ENCODE measurements around the gene FMNL3.

FMNL3 gene

GRCh38 chr12:49674318-49674981, 32.8 kb downstream of the FMNL3 start:
- no peak for DNase-seq

DNA sequence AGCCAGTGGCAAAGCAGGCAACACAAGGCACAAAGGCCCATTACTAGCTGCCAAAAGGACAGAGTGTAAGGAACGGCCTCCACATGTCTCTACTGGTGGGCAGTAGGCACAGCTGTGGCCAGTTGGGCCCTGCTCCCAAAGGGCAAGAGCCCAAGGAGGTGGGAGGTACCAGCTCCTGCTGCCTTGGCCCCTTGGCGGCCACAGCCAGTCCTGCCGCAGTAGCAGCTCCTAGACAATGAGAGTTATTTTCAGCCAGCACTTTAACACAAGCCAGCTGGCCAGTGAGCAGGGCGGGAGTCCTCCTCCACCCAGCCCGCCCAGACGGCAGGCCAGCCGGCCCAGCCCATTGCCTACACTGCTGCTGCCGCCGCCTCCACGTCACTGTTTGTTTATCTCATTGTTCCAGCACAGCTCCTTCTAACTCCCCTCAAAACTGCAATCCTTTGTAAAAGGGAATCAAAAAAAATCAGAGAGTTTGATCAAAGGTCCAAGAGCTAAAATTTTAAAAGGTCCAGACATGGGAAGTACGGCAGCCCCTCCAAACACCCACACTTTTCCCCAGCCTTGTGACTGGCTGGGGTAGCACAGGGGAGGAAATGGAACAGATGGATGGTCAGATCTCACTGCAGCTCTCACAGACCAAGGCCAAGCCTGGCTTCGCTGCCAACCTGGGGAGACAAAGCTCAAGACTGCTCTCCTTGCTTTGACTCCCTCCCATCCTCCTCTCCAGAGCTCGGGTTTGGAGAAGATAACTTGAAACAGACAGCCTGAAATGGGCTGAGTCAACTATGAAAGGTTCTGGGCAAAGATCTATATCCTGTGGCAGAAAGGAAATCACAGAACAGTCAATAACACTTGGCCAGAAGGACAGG, 33.5 kb downstream of the FMNL3 start:
- peak; percentile 78 for DNase-seq

DNA sequence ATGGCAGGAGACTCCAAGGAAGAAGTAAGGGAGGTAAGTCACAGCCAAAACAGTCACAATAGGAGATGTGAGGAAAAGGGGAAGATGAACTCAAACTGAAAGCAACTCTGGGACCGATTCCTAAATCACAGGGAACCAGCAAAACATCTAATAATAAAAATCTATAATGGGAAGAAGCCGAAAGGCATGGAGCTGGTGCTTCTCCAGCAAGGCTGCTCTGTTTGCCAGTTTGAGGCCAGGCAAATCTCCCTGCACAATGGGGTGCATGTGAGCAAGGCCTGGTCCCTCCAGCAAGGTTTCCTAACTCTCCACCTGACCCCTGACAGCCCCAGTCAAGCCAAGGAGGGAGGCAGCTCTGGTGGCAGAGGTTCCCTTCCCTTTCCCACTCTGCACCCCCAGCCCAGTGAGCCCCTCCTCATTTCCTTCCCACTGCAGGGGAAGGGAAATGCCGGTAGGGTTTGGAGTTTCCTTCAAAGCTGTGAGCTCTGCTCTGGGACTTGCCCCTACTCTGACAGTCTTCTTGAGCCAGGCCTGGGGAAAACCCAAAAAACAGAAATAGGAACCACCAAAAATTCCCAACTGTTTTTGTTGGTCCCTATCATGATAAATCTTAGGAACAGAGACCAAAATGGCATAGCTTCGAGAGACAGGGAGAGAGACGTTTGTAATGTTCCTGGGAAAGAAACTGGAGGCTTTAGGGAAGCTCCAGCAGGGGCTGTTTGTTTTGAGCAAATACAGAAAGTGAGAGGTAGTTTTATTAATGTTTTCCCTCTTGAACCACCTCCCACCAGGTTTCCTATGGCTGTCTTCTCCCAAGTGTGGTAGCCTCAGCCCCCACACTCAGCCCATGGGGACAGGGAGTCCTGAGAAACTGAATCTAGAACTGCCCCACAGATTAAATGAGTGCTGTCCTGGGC, 34.6 kb downstream of the FMNL3 start:
- no peak for DNase-seq

- no peak for DNase-seq
These were observed 36.0 kb downstream of the FMNL3 start for GRCh38 chr12:49671031-49671765.

DNA sequence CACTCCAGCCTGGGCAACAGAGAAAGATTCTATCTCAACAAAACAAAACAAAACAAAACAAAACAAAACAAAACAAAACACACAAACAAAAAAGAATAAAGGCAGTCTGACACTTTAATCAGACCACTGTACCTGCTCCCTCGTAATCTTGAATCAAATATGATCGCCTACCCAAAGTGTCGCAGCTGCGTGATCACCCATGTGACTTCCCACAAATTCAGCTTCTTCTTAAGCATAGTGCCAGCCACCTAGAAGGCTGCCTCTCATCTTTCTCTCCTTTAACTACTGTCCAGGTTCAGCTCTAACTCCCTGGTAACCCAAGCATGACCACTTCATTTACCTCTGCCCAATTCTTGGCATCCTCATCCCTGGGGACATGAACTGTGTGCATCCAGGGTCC, 37.4 kb downstream of the FMNL3 start:
- DNase-seq, result no peak

DNA sequence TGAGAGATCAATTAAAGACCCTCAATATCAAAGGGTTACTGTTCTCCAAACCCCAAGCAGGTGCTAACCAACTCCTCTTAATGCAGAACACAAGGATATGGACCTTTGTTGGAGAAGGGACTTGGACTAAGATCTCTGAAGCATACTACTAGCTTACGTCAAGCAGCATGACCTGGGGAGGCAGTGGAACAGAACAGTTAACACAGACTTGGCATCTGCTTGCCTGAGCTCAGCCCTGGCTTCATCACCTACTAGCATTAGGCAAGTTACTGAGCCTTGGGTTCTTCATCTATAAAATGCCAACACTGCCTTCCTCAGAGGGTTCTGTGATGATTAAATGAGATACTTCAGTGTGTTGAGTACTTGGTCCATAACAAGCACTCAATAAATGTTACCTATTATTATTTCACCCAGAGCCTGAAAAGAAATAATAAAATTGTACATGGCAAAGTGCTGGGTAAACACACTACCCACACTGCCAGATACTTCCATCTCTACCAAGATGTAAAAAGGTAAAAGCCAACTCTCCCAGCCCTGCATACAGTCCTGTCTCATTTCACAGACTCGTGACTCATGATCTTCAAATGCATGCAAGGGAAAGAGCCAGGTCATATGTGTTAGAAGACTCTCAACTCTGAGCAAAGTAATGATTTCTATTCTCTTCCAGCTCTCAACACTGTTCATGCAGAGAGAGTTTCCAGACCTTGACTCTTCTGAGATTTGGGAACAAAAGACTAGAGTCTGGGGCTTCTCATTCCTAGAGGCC, 39.7 kb downstream of the FMNL3 start:
- DNase-seq, result no peak

- no peak for DNase-seq
These were observed 41.0 kb downstream of the FMNL3 start for GRCh38 chr12:49666176-49666575.

GRCh38 chr12:49665384-49665783, 41.8 kb downstream of the FMNL3 start:
- DNase-seq, result no peak

DNA sequence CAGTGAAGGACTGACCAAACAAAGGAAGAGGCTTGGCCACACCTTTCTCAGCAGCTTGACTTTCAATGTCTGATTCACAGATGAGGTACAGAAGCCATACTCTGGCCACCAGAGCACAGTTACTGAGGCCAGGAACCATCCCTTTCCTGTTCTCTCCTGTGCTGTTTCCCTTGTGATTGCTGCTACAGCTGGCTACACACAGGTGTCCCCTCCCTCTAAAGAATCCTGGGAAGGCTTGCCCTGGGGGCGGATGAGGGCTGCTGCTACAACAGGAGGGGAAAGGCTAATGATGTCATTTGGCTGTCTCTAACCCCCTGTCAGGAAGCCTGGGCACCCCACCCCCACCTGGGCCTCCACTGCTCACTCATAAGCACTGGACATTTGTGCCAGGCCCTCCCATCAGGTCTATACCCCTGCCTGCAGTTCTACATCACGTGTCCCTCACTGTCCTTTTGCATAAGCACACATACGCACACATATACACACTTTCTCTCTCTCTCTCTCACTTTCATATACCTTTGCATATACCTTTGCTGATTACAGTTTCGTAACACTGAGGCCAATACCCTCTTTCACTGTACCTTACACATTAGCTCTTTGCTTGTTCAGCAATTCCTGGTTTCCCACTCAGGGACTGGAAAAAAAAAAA, 42.5 kb downstream of the FMNL3 start:
- no peak for DNase-seq

GRCh38 chr12:49664167-49664566, 43.0 kb downstream of the FMNL3 start:
- DNase-seq, result no peak

DNA sequence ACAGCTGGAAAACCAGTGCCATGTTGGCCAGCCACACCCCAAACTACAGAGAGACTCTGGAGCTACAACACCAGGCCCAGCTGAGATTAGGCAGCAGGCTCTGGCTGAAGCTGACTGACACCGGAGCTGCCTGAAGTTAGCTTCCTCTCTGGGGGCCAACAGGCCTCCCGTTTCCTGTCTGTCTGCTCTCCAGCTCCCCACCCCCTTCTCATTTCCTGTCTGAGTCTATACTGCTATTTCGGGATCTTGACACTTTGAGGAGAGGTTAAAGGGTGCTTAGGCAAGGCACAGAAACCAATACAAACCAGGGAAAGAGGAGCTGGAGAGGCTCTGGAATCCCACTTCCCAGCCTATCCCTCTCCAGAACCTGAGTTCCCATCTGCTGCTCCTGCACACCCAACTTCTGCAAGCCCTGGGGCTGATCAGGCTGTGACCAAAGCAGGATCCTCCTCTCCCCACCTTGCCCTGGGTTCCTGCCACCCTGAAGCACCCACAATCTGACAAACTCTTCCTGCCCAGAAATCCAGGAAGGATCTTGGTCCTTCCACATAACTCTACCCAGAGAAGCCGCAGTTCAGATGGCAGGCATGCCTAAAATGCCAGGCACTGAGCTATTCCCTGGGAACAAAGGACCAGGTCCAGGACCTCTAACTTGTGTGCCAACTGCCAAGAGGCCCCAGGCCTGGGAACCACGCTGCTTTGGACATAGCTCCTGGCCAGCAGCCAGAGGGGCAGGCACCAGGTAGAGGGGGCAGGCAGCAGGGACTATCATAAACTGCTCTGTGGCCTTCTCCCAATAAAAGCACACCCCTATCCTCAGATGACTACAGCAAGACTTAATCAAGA, 44.0 kb downstream of the FMNL3 start:
- DNase-seq, result no peak

GRCh38 chr12:49661746-49662145, 45.5 kb downstream of the FMNL3 start:
- no peak for DNase-seq

GRCh38 chr12:49661191-49661590, 46.0 kb downstream of the FMNL3 start:
- DNase-seq, result no peak

GRCh38 chr12:49659753-49660152, 47.5 kb downstream of the FMNL3 start:
- no peak for DNase-seq

- no peak for DNase-seq
These were observed 48.9 kb downstream of the FMNL3 start for GRCh38 chr12:49658276-49658675.

DNA sequence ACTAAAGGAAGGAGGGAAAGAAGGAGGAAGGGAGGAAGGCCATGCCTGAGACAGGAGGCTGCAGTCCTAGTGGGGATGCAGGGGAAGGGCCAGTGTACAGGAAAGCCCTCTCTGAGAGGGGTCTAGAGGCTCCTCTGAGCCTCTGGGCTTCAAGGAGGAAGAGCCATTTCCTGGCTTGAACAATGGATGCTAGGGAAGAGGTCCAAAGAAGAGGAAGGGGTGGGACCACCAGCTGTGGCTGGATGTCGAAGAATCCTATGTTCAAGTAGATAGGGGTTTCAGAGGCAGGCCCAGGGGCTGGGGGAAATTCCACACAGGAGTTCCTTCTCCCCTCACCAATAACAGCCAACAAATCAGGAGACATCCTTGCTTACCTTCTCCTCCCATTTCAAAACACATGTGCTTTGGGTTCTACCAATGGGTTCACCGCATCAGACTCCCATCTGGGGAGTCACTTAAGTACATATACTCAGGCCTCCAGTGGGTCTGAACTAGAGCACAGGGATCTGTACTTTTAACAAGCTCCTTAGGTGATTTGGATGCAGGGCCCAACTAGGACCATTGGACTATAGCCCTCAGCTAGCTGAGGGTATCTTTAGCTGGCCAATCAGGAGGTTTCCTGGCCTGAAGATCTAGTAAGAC, 51.5 kb downstream of the FMNL3 start:
- DNase-seq, result no peak

- DNase-seq, result no peak
These were observed 52.5 kb downstream of the FMNL3 start for GRCh38 chr12:49654715-49655114.

DNA sequence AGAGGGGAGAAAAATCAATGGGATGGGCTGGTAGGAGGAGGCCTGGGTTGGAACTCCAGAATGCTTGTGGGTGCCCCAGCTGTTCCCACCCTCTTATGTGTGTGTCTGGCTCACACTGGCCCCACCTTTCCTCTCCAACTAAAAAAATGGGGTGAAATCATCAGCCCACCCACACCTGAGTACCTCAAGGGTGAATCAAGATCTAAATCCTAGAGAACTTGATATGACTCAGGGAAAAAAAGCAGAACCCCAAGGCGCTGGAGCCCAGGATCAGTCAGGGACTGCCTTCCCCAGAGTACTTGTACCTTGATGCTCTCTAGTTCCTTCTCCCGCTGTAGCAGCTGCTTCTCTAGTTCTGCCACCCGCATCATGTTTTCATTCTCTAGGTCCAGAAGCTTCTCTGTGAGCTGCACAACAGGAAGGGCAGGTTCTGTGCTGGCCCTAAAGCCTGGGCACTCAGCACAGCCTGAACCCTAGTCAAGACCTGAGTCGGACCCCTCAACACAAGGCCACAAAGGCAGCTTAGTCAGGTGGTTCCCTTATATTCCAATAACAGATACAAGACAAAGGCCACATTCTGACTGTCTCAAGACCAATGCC, 54.2 kb downstream of the FMNL3 start:
- no peak for DNase-seq

DNA sequence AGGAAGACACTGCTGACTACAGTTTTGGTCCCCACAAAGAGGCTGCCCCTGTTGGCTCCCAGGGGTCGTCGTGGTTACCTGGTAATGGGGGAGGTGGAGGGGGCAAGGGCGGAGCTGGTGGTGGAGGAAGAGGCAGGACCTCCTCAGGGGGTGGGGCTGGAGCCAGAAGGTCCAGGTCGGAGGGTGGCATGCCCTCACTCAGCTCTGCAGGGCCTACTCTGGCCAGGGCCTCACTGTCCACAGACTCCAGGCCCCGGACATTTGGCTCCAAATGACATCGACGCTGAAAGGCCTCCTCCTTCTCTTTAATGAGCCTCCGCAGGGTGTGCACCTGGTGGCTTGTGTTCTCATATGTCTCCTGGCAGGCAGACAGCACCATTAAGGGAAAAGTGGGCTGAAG, 55.4 kb downstream of the FMNL3 start:
- DNase-seq, result no peak
